SK-N-SH (cell line): Measurements from ENCODE around the gene RNF13. TPM values are rescaled to one million over a fixed set of nuclear protein-coding genes. Genes with fewer than 3 reads are reported as not detected.

Experiments
- CTCF ChIA-PET: fragments of 300-600, 350-600 bp; formaldehyde crosslinking; extraction: SDS; loops from one replicate; lab custom pipeline; 2021; lab: Yijun Ruan, JAX
- POLR2A ChIA-PET: fragments of 350-600 bp; sonication (Branson Sonifier 250); formaldehyde crosslinking; extraction: SDS; loops from one replicate; lab custom pipeline; 2020; ENCODE audit warnings: antibody characterized with exemption, inconsistent platforms; lab: Yijun Ruan, JAX
- DNase-seq: peaks from one replicate; pipeline ENCODE4 v3.0.0; 2012
- H2AFZ ChIP-seq: fragments of 200-600 bp; sonication (generic); 2 replicates; pipeline ENCODE4 v1.8.1; 2016; ENCODE audit warnings: antibody characterized with exemption, mild to moderate bottlenecking, low read depth
- H3F3A ChIP-seq: fragments of 200-600 bp; sonication (generic); replicated peaks from 2 replicates; pipeline ENCODE3; 2016; ENCODE audit warnings: antibody characterized with exemption, mild to moderate bottlenecking; ENCODE audit not compliant: insufficient read depth
- H3K27ac ChIP-seq, 2 experiments: fragments of 200-500 bp in 1 of 2; fragments of 200-600 bp in 1 of 2; sonication (Bioruptor generic) in 1 of 2; sonication (generic), shearing (Covaris generic) in 1 of 2; 2 replicates each; pipeline versions ENCODE4 v1.5.1 to v1.6.1; 2014 to 2016; ENCODE audit warnings: low read depth in 2 of 2, inconsistent platforms in 1 of 2, low read length in 1 of 2, mild to moderate bottlenecking in 1 of 2, mixed read lengths in 1 of 2
- H3K27me3 ChIP-seq: fragments of 200-600 bp; sonication (generic), shearing (Covaris generic); 2 replicates; pipeline ENCODE4 v1.6.1; 2016; ENCODE audit warnings: mixed run types; ENCODE audit not compliant: insufficient read depth
- H3K36me3 ChIP-seq, 2 experiments: fragments of 200-500 bp in 1 of 2; fragments of 200-600 bp in 1 of 2; sonication (Bioruptor generic) in 1 of 2; sonication (generic) in 1 of 2; replicated peaks in 1 of 2; 2 replicates each; pipeline versions ENCODE3 to v1.5.1; 2014 to 2016; ENCODE audit warnings: low read length in 1 of 2, mild to moderate bottlenecking in 1 of 2; ENCODE audit not compliant: insufficient read depth in 2 of 2, control insufficient read depth in 1 of 2
- H3K4me1 ChIP-seq, 2 experiments: fragments of 200-500 bp in 1 of 2; fragments of 200-600 bp in 1 of 2; sonication (Bioruptor generic) in 1 of 2; sonication (generic), shearing (Covaris generic) in 1 of 2; 2 replicates each; pipeline versions ENCODE4 v1.5.1 to v1.6.1; 2014 to 2016; ENCODE audit warnings: low read depth in 1 of 2, low read length in 1 of 2, mixed run types in 1 of 2; ENCODE audit not compliant: insufficient read depth in 2 of 2, control insufficient read depth in 1 of 2
- H3K4me2 ChIP-seq: fragments of 200-600 bp; sonication (generic), shearing (Covaris generic); 2 replicates; pipeline ENCODE4 v1.6.1; 2017; ENCODE audit warnings: mixed run types
- H3K4me3 ChIP-seq, 2 experiments: fragments of 200-500 bp in 1 of 2; fragments of 200-600 bp in 1 of 2; sonication (Bioruptor generic) in 1 of 2; sonication (generic), shearing (Covaris generic) in 1 of 2; 2 replicates each; pipeline versions ENCODE4 v1.5.1 to v1.8.1; 2014 to 2016; ENCODE audit warnings: low read depth in 2 of 2, inconsistent platforms in 1 of 2, low read length in 1 of 2, mild to moderate bottlenecking in 1 of 2, mixed read lengths in 1 of 2, moderate library complexity in 1 of 2
- H3K79me2 ChIP-seq: fragments of 200-600 bp; sonication (generic); 2 replicates; pipeline ENCODE4 v1.8.1; 2017; ENCODE audit warnings: mild to moderate bottlenecking; ENCODE audit not compliant: insufficient read depth
- H3K9ac ChIP-seq: fragments of 200-600 bp; sonication (generic); 2 replicates; pipeline ENCODE4 v1.6.1; 2017; ENCODE audit warnings: mixed run types
- H3K9me2 ChIP-seq: fragments of 200-600 bp; sonication (generic); 2 replicates; pipeline ENCODE4 v1.6.1; 2017; ENCODE audit warnings: mixed run types
- H3K9me3 ChIP-seq: fragments of 200-600 bp; sonication (generic); 2 replicates; pipeline ENCODE4 v1.6.1; 2017; ENCODE audit warnings: mixed run types, mild to moderate bottlenecking, moderate library complexity
- H4K20me1 ChIP-seq: fragments of 200-600 bp; sonication (generic); 2 replicates; pipeline ENCODE4 v1.6.1; 2017; ENCODE audit warnings: mild to moderate bottlenecking, mixed run types; ENCODE audit not compliant: insufficient read depth
- CHD2 ChIP-seq: fragments of 150-350 bp; IDR thresholded peaks from 2 replicates; pipeline ENCODE4 v1.6.1; 2018; ENCODE audit warnings: low read length; ENCODE audit not compliant: partially characterized antibody
- CTCF ChIP-seq: fragments of 200-600 bp; sonication (generic); IDR thresholded peaks from 2 replicates; pipeline ENCODE4 v1.6.1; 2017; ENCODE audit warnings: antibody characterized with exemption, mild to moderate bottlenecking, moderate library complexity
- ELF1 ChIP-seq: IDR thresholded peaks from 2 replicates; pipeline ENCODE4 v1.4.0; 2012
- FOSL2 ChIP-seq: IDR thresholded peaks from 2 replicates; pipeline ENCODE4 v1.4.0; 2012; ENCODE audit warnings: low read depth, mild to moderate bottlenecking, moderate library complexity, borderline replicate concordance
- FOXM1 ChIP-seq: IDR thresholded peaks from 2 replicates; pipeline ENCODE4 v1.4.0; 2012; ENCODE audit warnings: low read depth, mild to moderate bottlenecking
- GABPA ChIP-seq: IDR thresholded peaks from 2 replicates; pipeline ENCODE4 v1.4.0; 2012; ENCODE audit warnings: low read depth, mild to moderate bottlenecking
- JUND ChIP-seq: IDR thresholded peaks from 2 replicates; pipeline ENCODE4 v1.4.0; 2012
- MAX ChIP-seq: IDR thresholded peaks from 2 replicates; pipeline ENCODE4 v1.4.0; 2012; ENCODE audit warnings: low read depth
- MXI1 ChIP-seq: IDR thresholded peaks from 2 replicates; pipeline ENCODE4 v1.6.1; 2012; ENCODE audit warnings: mild to moderate bottlenecking, low read depth, low read length, improper control_type of control experiment
- NFIC ChIP-seq: IDR thresholded peaks from 2 replicates; pipeline ENCODE4 v1.4.0; 2012; ENCODE audit warnings: borderline replicate concordance
- NRF1 ChIP-seq: IDR thresholded peaks from 2 replicates; pipeline ENCODE4 v1.6.1; 2012; ENCODE audit warnings: low read depth, mild to moderate bottlenecking, low read length
- SIN3A ChIP-seq: IDR thresholded peaks from 2 replicates; pipeline ENCODE4 v1.6.1; 2012; ENCODE audit warnings: low read depth, mild to moderate bottlenecking, low read length, moderate library complexity, borderline replicate concordance
- SMC3 ChIP-seq: IDR thresholded peaks from 2 replicates; pipeline ENCODE4 v1.6.1; 2012; ENCODE audit warnings: low read depth, low read length, improper control_type of control experiment
- TAF1 ChIP-seq: IDR thresholded peaks from 2 replicates; pipeline ENCODE4 v1.6.1; 2012; ENCODE audit warnings: low read depth, mild to moderate bottlenecking, low read length, moderate library complexity, borderline replicate concordance
- USF2 ChIP-seq: fragments of 150-350 bp; IDR thresholded peaks from 2 replicates; pipeline ENCODE4 v1.6.1; 2017; ENCODE audit warnings: antibody characterized with exemption, low read length, low read depth, borderline replicate concordance
- WGBS: methylation state at CpG from one replicate; pipeline ENCODE4 v1.1.6; 2017; ENCODE audit warnings: low lambda C conversion rate; 5-methylcytosine and 5-hydroxymethylcytosine counted together
- polyA plus RNA-seq, 3 experiments: library from polyadenylated mRNA; depleted of rRNA; stranded (reverse); fragments of >200 nt; gene quantifications; 2 replicates each; pipeline ENCODE4 v1.2.3, GENCODE V29; 2012
- TF ChIP-seq, protein P1 (sequence below): fragments of 150-350 bp; IDR thresholded peaks from 2 replicates; pipeline ENCODE4 v1.6.1; 2016; ENCODE audit warnings: mild to moderate bottlenecking, low read depth, low read length
- TF ChIP-seq, protein P2 (sequence below): IDR thresholded peaks from 2 replicates; pipeline ENCODE4; 2012
- TF ChIP-seq, protein P3 (sequence below): IDR thresholded peaks from 2 replicates; pipeline ENCODE4 v1.4.0; 2012; ENCODE audit warnings: low read depth, borderline replicate concordance

RNF13 gene
- polyA plus RNA-seq, 1 of the 3 experiments (the other 2 are of a cell fraction): 14.9 TPM

DNA sequence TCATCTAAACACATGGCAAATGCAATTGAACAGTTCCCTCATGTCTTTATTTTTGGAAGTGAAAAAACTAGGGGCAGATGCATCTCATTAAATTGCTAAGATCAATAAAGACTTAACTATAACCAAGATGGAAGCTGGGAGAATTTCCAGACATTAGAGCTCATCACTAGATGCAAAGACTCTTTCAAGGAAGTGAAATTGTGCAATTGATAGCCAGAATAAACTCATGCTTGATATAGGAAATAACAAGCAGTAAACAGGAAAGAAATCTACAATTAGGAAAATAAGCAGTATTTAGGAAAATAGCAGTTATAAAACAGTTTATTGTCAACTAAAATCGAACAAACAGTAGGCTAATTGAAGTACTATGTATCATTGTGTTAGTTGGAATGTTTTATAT, 11.8 kb upstream of the RNF13 start:
- H3K4me3 ChIP-seq: no peak overlapping the region
- H4K20me1 ChIP-seq: no peaks in the 10 kb centered on the region
- H3K4me1 ChIP-seq: 0 out of 4 replicates have a peak, but pooled peaks cover 0 to under 1% of the 10 kb centered on the region in 2 experiments
- no peak for DNase-seq
- TF ChIP-seq, protein P1, sequence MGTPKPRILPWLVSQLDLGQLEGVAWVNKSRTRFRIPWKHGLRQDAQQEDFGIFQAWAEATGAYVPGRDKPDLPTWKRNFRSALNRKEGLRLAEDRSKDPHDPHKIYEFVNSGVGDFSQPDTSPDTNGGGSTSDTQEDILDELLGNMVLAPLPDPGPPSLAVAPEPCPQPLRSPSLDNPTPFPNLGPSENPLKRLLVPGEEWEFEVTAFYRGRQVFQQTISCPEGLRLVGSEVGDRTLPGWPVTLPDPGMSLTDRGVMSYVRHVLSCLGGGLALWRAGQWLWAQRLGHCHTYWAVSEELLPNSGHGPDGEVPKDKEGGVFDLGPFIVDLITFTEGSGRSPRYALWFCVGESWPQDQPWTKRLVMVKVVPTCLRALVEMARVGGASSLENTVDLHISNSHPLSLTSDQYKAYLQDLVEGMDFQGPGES: no peak
- TF ChIP-seq NRF1 (no peak), USF2 (no peak), MAX (no peak), FOXM1 (no peak), GABPA (no peak), FOSL2 (no peak), SMC3 (no peak), TAF1 (no peak), ELF1 (no peak), CTCF (no peak), MXI1 (no peak), NFIC (no peak), JUND (no peak), SIN3A (no peak), CHD2 (no peak)
- TF ChIP-seq, protein P2, sequence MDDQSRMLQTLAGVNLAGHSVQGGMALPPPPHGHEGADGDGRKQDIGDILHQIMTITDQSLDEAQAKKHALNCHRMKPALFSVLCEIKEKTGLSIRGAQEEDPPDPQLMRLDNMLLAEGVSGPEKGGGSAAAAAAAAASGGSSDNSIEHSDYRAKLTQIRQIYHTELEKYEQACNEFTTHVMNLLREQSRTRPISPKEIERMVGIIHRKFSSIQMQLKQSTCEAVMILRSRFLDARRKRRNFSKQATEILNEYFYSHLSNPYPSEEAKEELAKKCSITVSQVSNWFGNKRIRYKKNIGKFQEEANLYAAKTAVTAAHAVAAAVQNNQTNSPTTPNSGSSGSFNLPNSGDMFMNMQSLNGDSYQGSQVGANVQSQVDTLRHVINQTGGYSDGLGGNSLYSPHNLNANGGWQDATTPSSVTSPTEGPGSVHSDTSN: no peak
- TF ChIP-seq, protein P3, sequence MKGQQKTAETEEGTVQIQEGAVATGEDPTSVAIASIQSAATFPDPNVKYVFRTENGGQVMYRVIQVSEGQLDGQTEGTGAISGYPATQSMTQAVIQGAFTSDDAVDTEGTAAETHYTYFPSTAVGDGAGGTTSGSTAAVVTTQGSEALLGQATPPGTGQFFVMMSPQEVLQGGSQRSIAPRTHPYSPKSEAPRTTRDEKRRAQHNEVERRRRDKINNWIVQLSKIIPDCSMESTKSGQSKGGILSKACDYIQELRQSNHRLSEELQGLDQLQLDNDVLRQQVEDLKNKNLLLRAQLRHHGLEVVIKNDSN: no peak
- H3K27me3 ChIP-seq: no peaks in the 10 kb centered on the region
- H3K9me3 ChIP-seq: no peaks in the 10 kb centered on the region
- H3F3A ChIP-seq: peaks cover 3% of the 10 kb centered on the region
- H3K4me2 ChIP-seq: no peak overlapping the region
- 35% methylated on average over 1 of the region's 1 CpG for WGBS
- H3K79me2 ChIP-seq: no peaks in the 10 kb centered on the region
- H3K9ac ChIP-seq: no peak overlapping the region
- ChIA-PET POLR2A (no interaction called here), CTCF (no interaction called here)
- no peaks in the 10 kb centered on the region for H3K9me2 ChIP-seq
- no peak overlapping the region for H2AFZ ChIP-seq
- no peak overlapping the region for H3K27ac ChIP-seq
- no peaks in the 10 kb centered on the region for H3K36me3 ChIP-seq
